Endodermal cell (in vitro differentiated cells): ENCODE measurements around the gene DDX39A. TPM values are rescaled to one million over a fixed set of nuclear protein-coding genes. Genes with fewer than 3 reads are reported as not detected.

Source experiments
- DNase-seq: peaks from one replicate; pipeline ENCODE4 v3.0.0-alpha.2; 2017
- H3K27ac ChIP-seq: 2 replicates; pipeline ENCODE4 v1.5.1; 2013; ENCODE audit warnings: mild to moderate bottlenecking, low read depth, low read length, moderate library complexity
- H3K27me3 ChIP-seq: 2 replicates; pipeline ENCODE4 v1.6.1; 2013; ENCODE audit warnings: mild to moderate bottlenecking, low read length, moderate library complexity; ENCODE audit not compliant: insufficient read depth, control insufficient read depth, poor library complexity, severe bottlenecking
- H3K36me3 ChIP-seq: 2 replicates; pipeline ENCODE4 v1.7.0; 2013; ENCODE audit warnings: mild to moderate bottlenecking, low read length, moderate library complexity; ENCODE audit not compliant: control insufficient read depth, insufficient read depth
- H3K4me1 ChIP-seq: one replicate; pipeline ENCODE4 v1.7.0; 2013; ENCODE audit warnings: low read length; ENCODE audit not compliant: control insufficient read depth, insufficient read depth
- H3K4me3 ChIP-seq: 2 replicates; pipeline ENCODE4 v1.5.1; 2013; ENCODE audit warnings: mild to moderate bottlenecking, low read length, moderate library complexity
- H3K9ac ChIP-seq: 2 replicates; pipeline ENCODE4 v1.6.1; 2013; ENCODE audit warnings: mild to moderate bottlenecking, low read length, moderate library complexity; ENCODE audit not compliant: poor library complexity, severe bottlenecking; ENCODE audit errors: extremely low read depth
- H3K9me3 ChIP-seq: 2 replicates; pipeline ENCODE4 v1.6.1; 2013; ENCODE audit warnings: mild to moderate bottlenecking, low read length, moderate library complexity; ENCODE audit not compliant: control insufficient read depth
- H3K27ac Mint-ChIP-seq: 2 replicates; pipeline ENCODE4 v1.8.0; 2020; ENCODE audit warnings: mixed read lengths
- H3K27me3 Mint-ChIP-seq: 2 replicates; pipeline ENCODE4 v1.8.0; 2021; ENCODE audit warnings: mild to moderate bottlenecking, mixed read lengths; ENCODE audit not compliant: insufficient read depth
- H3K36me3 Mint-ChIP-seq: 2 replicates; pipeline ENCODE4 v1.8.0; 2020; ENCODE audit warnings: low read depth, mixed read lengths
- H3K4me1 Mint-ChIP-seq: 2 replicates; pipeline ENCODE4 v1.8.0; 2020; ENCODE audit warnings: mixed read lengths
- H3K4me3 Mint-ChIP-seq: 2 replicates; pipeline ENCODE4 v1.8.0; 2020; ENCODE audit warnings: mild to moderate bottlenecking, moderate library complexity, mixed read lengths
- H3K9me3 Mint-ChIP-seq: 2 replicates; pipeline ENCODE4 v1.8.0; 2020; ENCODE audit warnings: mild to moderate bottlenecking, mixed read lengths
- WGBS, 2 experiments: methylation state at CpG; one replicate each; pipeline versions ENCODE4 v1.1.5 to v1.1.7; 2013; ENCODE audit warnings: missing lambda C conversion rate in 2 of 2, mixed read lengths in 1 of 2; ENCODE audit not compliant: insufficient coverage in 1 of 2, insufficient read length in 1 of 2; 5-methylcytosine and 5-hydroxymethylcytosine counted together
- total RNA-seq, 2 donors: library from RNA; stranded (reverse); fragmentation: NEBNext Ultra II Directional in 1 of 2; extraction: Animal tissue kit (Norgen Biotek cat#: 25700) in 1 of 2; gene quantifications; 2 replicates in 1 of 2; 3 replicates in 1 of 2; pipeline ENCODE4 v1.2.1, GENCODE V29; 2021
- TF ChIP-seq, protein P1 (sequence below): fragments of 200-600 bp; sonication (generic); conservative IDR thresholded peaks from 2 replicates; pipeline ENCODE4 v1.5.0; 2021; ENCODE audit warnings: antibody characterized with exemption, mild to moderate bottlenecking

Gene DDX39A
- total RNA-seq, 2 donors from 2014 or later, result 82.5 to 86.1 TPM

DNA sequence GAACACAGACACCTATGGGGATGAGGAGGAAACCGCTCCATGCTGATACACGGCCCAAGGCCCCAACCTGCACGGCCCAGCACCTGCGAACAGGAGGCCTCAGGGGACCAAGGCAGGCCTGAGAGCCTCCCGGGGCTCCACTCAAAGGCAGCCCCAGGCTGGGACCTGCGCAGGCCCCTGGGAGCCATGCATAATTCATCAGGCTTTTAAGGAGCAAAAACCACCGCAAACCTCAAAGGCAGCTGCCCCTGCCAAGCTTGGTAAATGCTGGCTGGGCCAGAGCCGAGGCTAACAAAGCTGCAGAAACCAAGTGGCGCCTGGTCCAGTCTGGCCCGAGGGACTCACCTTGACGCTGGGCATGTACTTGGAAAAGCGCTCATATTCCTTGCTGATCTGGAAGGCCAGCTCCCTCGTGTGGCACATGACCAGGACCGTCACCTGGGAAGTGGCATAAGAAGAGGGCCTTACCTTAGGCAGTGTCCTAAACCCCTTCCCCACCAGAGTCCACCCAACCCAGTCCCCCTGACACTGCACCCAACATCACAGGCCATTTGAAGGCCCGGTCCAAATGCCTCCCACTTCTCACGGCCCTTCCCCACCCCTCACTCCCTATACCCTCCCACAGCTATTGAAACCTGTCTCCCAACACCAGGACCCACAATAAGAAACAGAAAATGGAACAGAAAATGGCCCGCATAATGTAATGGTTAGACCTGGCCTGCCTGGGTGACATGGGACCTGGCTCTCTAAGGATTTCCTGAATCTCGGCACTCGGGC lies 7.8 kb downstream of the DDX39A start:
- WGBS, 2 experiments, result 95 to 97% methylated on average over 11 to 19 of the region's 19 CpGs

DNA sequence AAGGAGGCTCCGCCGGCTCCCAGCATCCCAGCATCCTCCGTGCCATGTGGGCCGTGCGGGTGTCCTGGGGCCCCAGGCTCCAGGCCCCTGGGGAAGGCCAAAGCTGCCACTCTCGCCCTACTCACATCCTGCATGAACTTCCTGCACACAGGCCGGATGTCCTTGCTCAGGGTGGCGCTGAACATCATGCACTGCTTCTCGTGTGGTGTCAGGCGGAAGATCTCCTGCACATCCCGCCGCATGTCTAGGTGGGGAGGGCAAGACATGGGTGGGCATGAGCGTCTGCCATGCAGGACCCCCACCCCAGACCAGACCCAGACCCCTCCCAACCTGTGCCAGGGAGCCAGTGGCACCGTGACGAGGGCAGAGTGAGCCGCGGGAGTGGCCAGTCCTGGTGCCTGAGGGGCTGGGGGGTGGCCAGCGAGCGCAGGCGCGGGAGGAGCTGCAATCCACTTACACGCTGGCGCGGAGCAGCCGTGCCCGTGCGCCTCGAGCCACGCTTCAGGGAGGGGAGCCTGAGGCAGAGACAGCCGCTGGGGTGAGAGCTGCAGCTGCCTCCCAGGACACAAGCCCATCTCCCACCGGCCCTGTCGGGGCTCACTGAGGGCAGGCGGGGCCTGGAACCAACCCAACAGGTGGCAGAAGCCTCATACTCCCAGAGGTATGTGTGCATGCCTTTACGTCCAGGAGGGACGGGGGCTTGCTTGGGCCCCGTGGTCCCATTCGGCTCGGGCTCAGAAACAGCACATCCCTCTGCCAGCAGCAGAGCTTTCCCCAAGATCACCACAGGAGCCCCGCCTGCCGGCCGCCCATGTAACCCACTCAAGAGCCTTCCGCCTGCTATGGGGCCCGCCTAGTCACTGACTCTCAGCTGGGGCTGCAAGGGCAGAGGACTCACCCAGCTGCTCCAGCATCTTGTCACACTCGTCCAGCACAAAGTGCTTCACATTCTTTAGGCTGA lies 8.8 kb downstream of the DDX39A start:
- Histone ChIP-seq H3K27ac (no peak overlapping the region), H3K27me3 (no peaks in the 10 kb centered on the region), H3K9ac (no peak overlapping the region), H3K36me3 (peaks cover 54% of the 10 kb centered on the region), H3K9me3 (no peaks in the 10 kb centered on the region), H3K4me3 (no peak overlapping the region), H3K4me1 (no peaks in the 10 kb centered on the region)
- 95 to 98% methylated on average over 31 to 44 of the region's 44 CpGs for WGBS, 2 experiments
- Mint-ChIP-seq H3K36me3 (peaks cover 54% of the 10 kb centered on the region), H3K9me3 (no peaks in the 10 kb centered on the region), H3K27ac (no peak overlapping the region), H3K4me3 (no peak overlapping the region), H3K4me1 (peaks cover 3% of the 10 kb centered on the region), H3K27me3 (no peaks in the 10 kb centered on the region)
- TF ChIP-seq, protein P1, sequence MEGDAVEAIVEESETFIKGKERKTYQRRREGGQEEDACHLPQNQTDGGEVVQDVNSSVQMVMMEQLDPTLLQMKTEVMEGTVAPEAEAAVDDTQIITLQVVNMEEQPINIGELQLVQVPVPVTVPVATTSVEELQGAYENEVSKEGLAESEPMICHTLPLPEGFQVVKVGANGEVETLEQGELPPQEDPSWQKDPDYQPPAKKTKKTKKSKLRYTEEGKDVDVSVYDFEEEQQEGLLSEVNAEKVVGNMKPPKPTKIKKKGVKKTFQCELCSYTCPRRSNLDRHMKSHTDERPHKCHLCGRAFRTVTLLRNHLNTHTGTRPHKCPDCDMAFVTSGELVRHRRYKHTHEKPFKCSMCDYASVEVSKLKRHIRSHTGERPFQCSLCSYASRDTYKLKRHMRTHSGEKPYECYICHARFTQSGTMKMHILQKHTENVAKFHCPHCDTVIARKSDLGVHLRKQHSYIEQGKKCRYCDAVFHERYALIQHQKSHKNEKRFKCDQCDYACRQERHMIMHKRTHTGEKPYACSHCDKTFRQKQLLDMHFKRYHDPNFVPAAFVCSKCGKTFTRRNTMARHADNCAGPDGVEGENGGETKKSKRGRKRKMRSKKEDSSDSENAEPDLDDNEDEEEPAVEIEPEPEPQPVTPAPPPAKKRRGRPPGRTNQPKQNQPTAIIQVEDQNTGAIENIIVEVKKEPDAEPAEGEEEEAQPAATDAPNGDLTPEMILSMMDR, result no peak
- no peak for DNase-seq

More for the DNA sequence above, 7.8 kb downstream of the DDX39A start:
- Histone ChIP-seq H3K36me3 (peaks cover 63% of the 10 kb centered on the region), H3K9me3 (no peaks in the 10 kb centered on the region), H3K27ac (no peak overlapping the region), H3K4me1 (no peaks in the 10 kb centered on the region), H3K27me3 (no peaks in the 10 kb centered on the region), H3K9ac (no peak overlapping the region), H3K4me3 (no peak overlapping the region)
- TF ChIP-seq, protein P1, result no peak
- Mint-ChIP-seq H3K27me3 (no peaks in the 10 kb centered on the region), H3K36me3 (peaks cover 61% of the 10 kb centered on the region), H3K4me1 (peaks cover 3% of the 10 kb centered on the region), H3K9me3 (no peaks in the 10 kb centered on the region), H3K27ac (no peak overlapping the region), H3K4me3 (no peak overlapping the region)
- DNase-seq, result no peak

DNA sequence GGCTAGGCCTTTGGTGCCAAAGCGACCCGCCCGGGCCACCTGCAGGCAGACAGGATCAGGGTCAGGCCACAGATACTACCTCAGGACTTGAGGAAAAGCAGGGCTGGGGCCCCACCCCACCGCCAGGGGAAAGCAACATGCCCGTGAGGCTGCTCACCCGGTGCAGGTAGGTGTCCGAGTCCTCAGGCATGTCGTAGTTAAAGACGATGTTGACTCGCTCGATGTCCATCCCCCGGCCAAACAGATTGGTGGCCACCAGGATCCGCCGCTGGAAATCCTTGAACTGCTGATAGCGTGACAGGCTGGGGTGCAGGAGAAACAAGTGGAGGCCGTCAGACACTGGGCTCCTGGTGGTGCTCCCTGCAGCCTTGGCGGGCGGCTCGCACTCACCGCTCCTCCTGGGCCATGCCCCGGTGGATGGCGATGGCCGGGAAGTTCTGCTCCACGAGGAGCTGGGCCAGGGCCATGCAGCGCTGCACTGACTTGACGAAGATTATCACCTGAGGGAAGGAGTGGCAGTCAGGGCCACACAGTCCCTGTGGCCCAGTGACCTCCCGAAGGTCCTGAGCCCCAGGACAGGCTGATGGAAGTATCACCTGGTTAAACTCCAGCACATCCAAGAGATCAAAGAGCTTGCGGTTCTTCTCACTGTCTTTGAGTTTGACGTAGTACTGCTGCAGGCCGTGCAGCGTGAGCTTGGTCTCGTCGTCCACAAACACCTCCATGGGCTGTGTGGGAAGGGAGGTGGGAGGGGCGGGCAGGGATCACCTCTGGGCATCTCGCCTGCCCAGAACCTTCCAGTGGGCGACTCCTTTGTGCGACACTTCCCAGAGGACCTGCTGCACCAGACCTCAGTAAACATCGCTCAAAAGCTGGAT lies 9.8 kb downstream of the DDX39A start:
- no peak overlapping the region for H3K4me3 ChIP-seq
- H3K9me3 Mint-ChIP-seq, result no peaks in the 10 kb centered on the region
- H3K9me3 ChIP-seq, result no peaks in the 10 kb centered on the region
- H3K27ac Mint-ChIP-seq, result no peak overlapping the region
- 96% methylated on average over 35 to 38 of the region's 38 CpGs for WGBS, 2 experiments
- H3K36me3 ChIP-seq, result peaks cover 54% of the 10 kb centered on the region
- H3K27ac ChIP-seq, result no peak overlapping the region
- TF ChIP-seq, protein P1, result no peak
- no peak for DNase-seq
- no peak overlapping the region for H3K4me3 Mint-ChIP-seq
- no peaks in the 10 kb centered on the region for H3K4me1 ChIP-seq
- H3K9ac ChIP-seq, result no peak overlapping the region
- peaks cover 50% of the 10 kb centered on the region for H3K36me3 Mint-ChIP-seq
- H3K27me3 Mint-ChIP-seq, result no peaks in the 10 kb centered on the region
- H3K4me1 Mint-ChIP-seq, result peaks cover 3% of the 10 kb centered on the region
- no peaks in the 10 kb centered on the region for H3K27me3 ChIP-seq
